GM12878 (cell line): Measurements from ENCODE around the gene GANAB.

ENCODE experiments used
- CHD4 ChIP-seq: fragments of 200-600 bp; sonication (generic); IDR thresholded peaks from 2 replicates; pipeline ENCODE4 v1.6.1; 2016; ENCODE audit warnings: mild to moderate bottlenecking
- CREB1 ChIP-seq: IDR thresholded peaks from 2 replicates; pipeline ENCODE4 v1.6.1; 2012; ENCODE audit warnings: low read depth, mild to moderate bottlenecking, inconsistent platforms
- CTCF ChIP-seq, 3 experiments: IDR thresholded peaks in 2 of 3; conservative IDR thresholded peaks in 1 of 3; 2 replicates each; pipeline ENCODE4 v1.5.1; 2011; ENCODE audit warnings: low read depth in 3 of 3, low read length in 3 of 3, mild to moderate bottlenecking in 3 of 3, control low read depth in 2 of 3, moderate library complexity in 2 of 3, inconsistent platforms in 1 of 3, mixed read lengths in 1 of 3; ENCODE audit not compliant: control insufficient read depth in 2 of 3, insufficient read depth in 1 of 3; ENCODE audit errors: extremely low read depth in 1 of 3
- IRF3 ChIP-seq: fragments of 450-650 bp; IDR thresholded peaks from 2 replicates; pipeline ENCODE4 v1.6.1; 2014; ENCODE audit warnings: mild to moderate bottlenecking
- IRF4 ChIP-seq: IDR thresholded peaks from 2 replicates; pipeline ENCODE4 v1.6.1; 2011; ENCODE audit warnings: low read depth, low read length
- JUND ChIP-seq: IDR thresholded peaks from 2 replicates; pipeline ENCODE4 v1.6.1; 2012; ENCODE audit warnings: low read depth, mild to moderate bottlenecking, low read length, improper control_type of control experiment, moderate library complexity
- POLR2A ChIP-seq: IDR thresholded peaks from 2 replicates; pipeline ENCODE4 v1.6.1; 2011; ENCODE audit warnings: low read depth, mild to moderate bottlenecking, low read length
- POLR2AphosphoS5 ChIP-seq: IDR thresholded peaks from 2 replicates; pipeline ENCODE4 v1.6.1; 2011; ENCODE audit warnings: mild to moderate bottlenecking, low read length, inconsistent platforms
- RAD21 ChIP-seq: IDR thresholded peaks from 2 replicates; pipeline ENCODE4 v1.6.1; 2011; ENCODE audit warnings: mild to moderate bottlenecking, low read depth, low read length, moderate library complexity; ENCODE audit not compliant: insufficient read depth
- SUPT20H ChIP-seq: IDR thresholded peaks from 2 replicates; pipeline ENCODE4 v1.6.1; 2011; ENCODE audit warnings: low read depth, mild to moderate bottlenecking, low read length, moderate library complexity, borderline replicate concordance; ENCODE audit not compliant: control insufficient read depth
- TF ChIP-seq, protein P1 (sequence below): IDR thresholded peaks from 2 replicates; pipeline ENCODE4 v1.6.1; 2012; ENCODE audit warnings: low read length, inconsistent platforms
- TF ChIP-seq, protein P2 (sequence below): IDR thresholded peaks from 2 replicates; pipeline ENCODE4 v1.6.1; 2012; ENCODE audit warnings: mild to moderate bottlenecking, low read depth, low read length
- TF ChIP-seq, protein P3 (sequence below): fragments of 450-650 bp; conservative IDR thresholded peaks from 2 replicates; pipeline ENCODE4 v1.6.1; 2017; ENCODE audit warnings: mild to moderate bottlenecking, moderate library complexity

GRCh38 chr11:62652161-62653006, 6.0 kb upstream of the GANAB start:
- TF ChIP-seq POLR2AphosphoS5: no peak
- TF ChIP-seq CREB1: no peak
- no peak for TF ChIP-seq JUND
- TF ChIP-seq, protein P1, sequence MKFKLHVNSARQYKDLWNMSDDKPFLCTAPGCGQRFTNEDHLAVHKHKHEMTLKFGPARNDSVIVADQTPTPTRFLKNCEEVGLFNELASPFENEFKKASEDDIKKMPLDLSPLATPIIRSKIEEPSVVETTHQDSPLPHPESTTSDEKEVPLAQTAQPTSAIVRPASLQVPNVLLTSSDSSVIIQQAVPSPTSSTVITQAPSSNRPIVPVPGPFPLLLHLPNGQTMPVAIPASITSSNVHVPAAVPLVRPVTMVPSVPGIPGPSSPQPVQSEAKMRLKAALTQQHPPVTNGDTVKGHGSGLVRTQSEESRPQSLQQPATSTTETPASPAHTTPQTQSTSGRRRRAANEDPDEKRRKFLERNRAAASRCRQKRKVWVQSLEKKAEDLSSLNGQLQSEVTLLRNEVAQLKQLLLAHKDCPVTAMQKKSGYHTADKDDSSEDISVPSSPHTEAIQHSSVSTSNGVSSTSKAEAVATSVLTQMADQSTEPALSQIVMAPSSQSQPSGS: no peak
- TF ChIP-seq IRF4: no peak
- TF ChIP-seq CTCF (IDR thresholded peaks at IDR 0.05 in 2 of 3, conservative IDR thresholded peaks at IDR 0.05 in 1 of 3; ENCODE audit: control insufficient read depth in 2 of 3, extremely low read depth in 1 of 3, insufficient read depth in 1 of 3, low read depth in 3 of 3, low read length in 3 of 3): no peak
- TF ChIP-seq CHD4: no peak
- no peak for TF ChIP-seq POLR2A
- TF ChIP-seq, protein P2, sequence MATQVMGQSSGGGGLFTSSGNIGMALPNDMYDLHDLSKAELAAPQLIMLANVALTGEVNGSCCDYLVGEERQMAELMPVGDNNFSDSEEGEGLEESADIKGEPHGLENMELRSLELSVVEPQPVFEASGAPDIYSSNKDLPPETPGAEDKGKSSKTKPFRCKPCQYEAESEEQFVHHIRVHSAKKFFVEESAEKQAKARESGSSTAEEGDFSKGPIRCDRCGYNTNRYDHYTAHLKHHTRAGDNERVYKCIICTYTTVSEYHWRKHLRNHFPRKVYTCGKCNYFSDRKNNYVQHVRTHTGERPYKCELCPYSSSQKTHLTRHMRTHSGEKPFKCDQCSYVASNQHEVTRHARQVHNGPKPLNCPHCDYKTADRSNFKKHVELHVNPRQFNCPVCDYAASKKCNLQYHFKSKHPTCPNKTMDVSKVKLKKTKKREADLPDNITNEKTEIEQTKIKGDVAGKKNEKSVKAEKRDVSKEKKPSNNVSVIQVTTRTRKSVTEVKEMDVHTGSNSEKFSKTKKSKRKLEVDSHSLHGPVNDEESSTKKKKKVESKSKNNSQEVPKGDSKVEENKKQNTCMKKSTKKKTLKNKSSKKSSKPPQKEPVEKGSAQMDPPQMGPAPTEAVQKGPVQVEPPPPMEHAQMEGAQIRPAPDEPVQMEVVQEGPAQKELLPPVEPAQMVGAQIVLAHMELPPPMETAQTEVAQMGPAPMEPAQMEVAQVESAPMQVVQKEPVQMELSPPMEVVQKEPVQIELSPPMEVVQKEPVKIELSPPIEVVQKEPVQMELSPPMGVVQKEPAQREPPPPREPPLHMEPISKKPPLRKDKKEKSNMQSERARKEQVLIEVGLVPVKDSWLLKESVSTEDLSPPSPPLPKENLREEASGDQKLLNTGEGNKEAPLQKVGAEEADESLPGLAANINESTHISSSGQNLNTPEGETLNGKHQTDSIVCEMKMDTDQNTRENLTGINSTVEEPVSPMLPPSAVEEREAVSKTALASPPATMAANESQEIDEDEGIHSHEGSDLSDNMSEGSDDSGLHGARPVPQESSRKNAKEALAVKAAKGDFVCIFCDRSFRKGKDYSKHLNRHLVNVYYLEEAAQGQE: no peak
- TF ChIP-seq IRF3: no peak
- TF ChIP-seq, protein P3, sequence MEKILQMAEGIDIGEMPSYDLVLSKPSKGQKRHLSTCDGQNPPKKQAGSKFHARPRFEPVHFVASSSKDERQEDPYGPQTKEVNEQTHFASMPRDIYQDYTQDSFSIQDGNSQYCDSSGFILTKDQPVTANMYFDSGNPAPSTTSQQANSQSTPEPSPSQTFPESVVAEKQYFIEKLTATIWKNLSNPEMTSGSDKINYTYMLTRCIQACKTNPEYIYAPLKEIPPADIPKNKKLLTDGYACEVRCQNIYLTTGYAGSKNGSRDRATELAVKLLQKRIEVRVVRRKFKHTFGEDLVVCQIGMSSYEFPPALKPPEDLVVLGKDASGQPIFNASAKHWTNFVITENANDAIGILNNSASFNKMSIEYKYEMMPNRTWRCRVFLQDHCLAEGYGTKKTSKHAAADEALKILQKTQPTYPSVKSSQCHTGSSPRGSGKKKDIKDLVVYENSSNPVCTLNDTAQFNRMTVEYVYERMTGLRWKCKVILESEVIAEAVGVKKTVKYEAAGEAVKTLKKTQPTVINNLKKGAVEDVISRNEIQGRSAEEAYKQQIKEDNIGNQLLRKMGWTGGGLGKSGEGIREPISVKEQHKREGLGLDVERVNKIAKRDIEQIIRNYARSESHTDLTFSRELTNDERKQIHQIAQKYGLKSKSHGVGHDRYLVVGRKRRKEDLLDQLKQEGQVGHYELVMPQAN: no peak
- no peak for TF ChIP-seq SUPT20H
- no peak for TF ChIP-seq RAD21
